ENCODE data around the gene ZNF865.

Gene ZNF865

DNA sequence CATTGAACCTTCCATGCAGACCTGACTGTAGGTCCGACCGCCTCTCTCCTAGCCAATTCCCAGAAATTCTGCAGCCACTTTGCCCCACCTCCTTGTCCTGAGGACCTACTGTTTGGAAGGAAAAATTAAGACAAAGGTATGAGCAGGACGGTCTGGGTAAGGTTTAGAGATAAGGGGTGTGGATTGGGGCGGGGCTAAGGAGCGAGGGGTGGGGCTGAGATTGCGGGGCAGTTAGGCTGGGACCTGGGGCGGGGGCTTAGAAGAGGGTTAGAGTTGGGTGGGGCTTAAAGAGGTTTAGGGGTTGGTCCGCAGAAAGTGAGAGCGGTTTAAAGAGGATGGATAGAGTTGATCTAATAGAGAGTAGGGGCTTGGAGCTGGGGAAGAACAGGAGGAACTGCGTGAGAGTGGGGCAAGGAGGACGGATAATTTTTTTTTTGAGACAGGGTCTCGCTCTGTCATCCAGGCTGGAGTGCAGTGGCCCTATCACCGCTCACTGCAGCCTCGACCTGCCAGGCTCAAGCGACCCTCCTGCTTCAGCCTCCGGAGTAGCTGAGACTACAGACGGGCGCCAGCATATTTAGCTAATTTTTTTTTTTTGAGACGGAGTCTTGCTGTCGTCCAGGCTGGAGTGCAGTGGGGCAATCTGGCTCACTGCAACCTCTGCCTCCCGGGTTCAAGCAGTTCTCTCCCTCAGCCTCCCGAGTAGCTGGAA lies 1.7 kb upstream of the ZNF865 start:
- POLR2A ChIA-PET = interaction anchor here (0.5 to 2.1 kb wide), 2 partner anchors 29 to 199 kb away, joined by 4 to 7 read pairs; no protein-coding TSS in a partner anchor
- CTCF ChIA-PET = interaction anchor here (1.9 kb wide), 1 partner anchor 29 kb away, joined by 13 read pairs; no protein-coding TSS in a partner anchor
- no peak for DNase-seq (ENCODE audit: extremely low spot score)
- TF ChIP-seq, protein P1, sequence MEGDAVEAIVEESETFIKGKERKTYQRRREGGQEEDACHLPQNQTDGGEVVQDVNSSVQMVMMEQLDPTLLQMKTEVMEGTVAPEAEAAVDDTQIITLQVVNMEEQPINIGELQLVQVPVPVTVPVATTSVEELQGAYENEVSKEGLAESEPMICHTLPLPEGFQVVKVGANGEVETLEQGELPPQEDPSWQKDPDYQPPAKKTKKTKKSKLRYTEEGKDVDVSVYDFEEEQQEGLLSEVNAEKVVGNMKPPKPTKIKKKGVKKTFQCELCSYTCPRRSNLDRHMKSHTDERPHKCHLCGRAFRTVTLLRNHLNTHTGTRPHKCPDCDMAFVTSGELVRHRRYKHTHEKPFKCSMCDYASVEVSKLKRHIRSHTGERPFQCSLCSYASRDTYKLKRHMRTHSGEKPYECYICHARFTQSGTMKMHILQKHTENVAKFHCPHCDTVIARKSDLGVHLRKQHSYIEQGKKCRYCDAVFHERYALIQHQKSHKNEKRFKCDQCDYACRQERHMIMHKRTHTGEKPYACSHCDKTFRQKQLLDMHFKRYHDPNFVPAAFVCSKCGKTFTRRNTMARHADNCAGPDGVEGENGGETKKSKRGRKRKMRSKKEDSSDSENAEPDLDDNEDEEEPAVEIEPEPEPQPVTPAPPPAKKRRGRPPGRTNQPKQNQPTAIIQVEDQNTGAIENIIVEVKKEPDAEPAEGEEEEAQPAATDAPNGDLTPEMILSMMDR (IDR thresholded peaks at IDR 0.05; ENCODE audit: control extremely low read depth, extremely low read depth, low read depth, missing control alignments) = no peak

- ChIA-PET CTCF (interaction anchor here (0.8 to 2.7 kb wide), 19 partner anchors 9 to 464 kb away, joined by 3 to 30 read pairs (median 7); partner anchors contain the start of genes U2AF2 and ZNF784), POLR2A (interaction anchor here (1.1 to 2.1 kb wide), 2 partner anchors 10 to 28 kb away, joined by 3 to 7 read pairs; no protein-coding TSS in a partner anchor)
- TF ChIP-seq, protein P1 (IDR thresholded peaks at IDR 0.05; ENCODE audit: control extremely low read depth, extremely low read depth, low read depth, missing control alignments) = no peak
- DNase-seq (ENCODE audit: extremely low spot score) = peak; percentile 96
These were observed 225 bp upstream of the ZNF865 start for GRCh38 chr19:55605207-55605636.

- ChIA-PET CTCF (interaction anchor here (0.6 to 2.7 kb wide), 25 partner anchors 11 to 465 kb away, joined by 3 to 30 read pairs (median 5); partner anchors contain the start of genes U2AF2 and ZNF784), POLR2A (interaction anchor here (0.6 to 1.1 kb wide), 2 partner anchors 9 to 607 kb away, joined by 3 to 5 read pairs; no protein-coding TSS in a partner anchor)
- TF ChIP-seq, protein P1 (IDR thresholded peaks at IDR 0.05; ENCODE audit: control extremely low read depth, extremely low read depth, low read depth, missing control alignments) = no peak
- no peak for DNase-seq (ENCODE audit: extremely low spot score)
These were observed 982 bp downstream of the ZNF865 start for GRCh38 chr19:55606471-55606787.

DNA sequence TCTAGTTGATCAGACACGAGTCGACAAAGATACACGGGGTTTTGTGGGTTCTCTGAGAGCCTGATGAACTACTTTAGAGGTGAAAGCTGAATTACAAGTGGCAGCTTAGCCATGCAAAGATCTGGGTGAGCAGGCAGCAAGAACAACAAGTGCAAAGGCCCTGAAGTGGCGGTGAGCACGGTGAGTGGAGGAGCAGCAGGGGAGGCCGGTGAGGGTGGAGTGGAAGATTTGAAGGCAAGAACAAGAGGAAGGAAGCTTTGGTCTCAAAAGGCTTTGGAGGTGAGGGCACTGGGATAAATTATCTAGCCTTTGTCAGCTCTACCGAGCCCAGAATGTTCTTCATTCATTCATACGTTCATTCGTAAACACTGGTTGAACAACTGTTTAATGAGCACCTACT lies 1.4 kb downstream of the ZNF865 start:
- POLR2A ChIA-PET = no interaction called here
- TF ChIP-seq, protein P1 (IDR thresholded peaks at IDR 0.05; ENCODE audit: control extremely low read depth, extremely low read depth, low read depth, missing control alignments) = no peak
- CTCF ChIA-PET = interaction anchor here (0.6 to 2.7 kb wide), 25 partner anchors 11 to 466 kb away, joined by 3 to 30 read pairs (median 5); partner anchors contain the start of genes U2AF2 and ZNF784
- no peak for DNase-seq (ENCODE audit: extremely low spot score)

- TF ChIP-seq, protein P1 (IDR thresholded peaks at IDR 0.05; ENCODE audit: control extremely low read depth, extremely low read depth, low read depth, missing control alignments) = no peak
- ChIA-PET POLR2A (no interaction called here), CTCF (interaction anchor here (1.0 to 1.2 kb wide), 3 partner anchors 9 to 24 kb away, joined by 3 to 7 read pairs (median 5); no protein-coding TSS in a partner anchor)
- DNase-seq (ENCODE audit: extremely low spot score) = no peak
These were observed 3.9 kb downstream of the ZNF865 start for GRCh38 chr19:55609326-55609725.

DNA sequence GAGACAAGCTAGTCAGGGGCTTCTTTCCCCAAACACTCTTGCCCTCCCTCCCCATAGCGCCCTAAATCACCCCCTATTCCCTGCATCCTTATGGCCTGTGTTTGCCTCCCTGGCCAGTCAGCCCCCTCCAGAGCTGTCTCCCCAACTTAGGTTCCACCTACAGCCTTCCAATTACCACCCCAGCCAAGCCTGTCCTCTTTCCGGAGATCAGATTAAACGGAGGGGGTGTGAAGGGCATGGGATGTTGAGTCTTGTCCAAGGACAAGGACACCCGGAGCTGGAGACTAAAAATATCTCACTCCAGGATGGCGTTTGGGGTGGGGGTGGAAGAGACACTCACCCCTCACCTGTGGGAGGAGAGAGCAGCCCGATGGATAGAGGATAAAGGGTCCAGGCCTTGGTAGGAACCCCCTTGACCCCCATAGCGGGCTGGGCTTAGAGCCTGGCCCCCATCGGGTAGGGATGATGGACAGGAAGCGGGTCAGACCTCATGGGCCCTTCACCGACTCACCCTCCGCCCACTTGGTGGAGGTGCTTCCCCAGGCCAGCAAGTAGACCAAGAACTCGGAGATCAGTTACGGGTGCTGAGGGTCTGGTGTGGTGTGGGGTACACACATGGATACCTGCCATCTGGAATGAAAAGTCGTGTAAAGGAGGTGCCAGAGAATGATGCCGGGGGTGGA lies 6.0 kb downstream of the ZNF865 start:
- ChIA-PET POLR2A (no interaction called here), CTCF (interaction anchor here (1.1 to 2.2 kb wide), 3 partner anchors 11 to 21 kb away, joined by 3 to 11 read pairs (median 4); partner anchors contain the start of gene ZNF784)
- TF ChIP-seq, protein P1 (IDR thresholded peaks at IDR 0.05; ENCODE audit: control extremely low read depth, extremely low read depth, low read depth, missing control alignments) = no peak
- no peak for DNase-seq (ENCODE audit: extremely low spot score)
